GM12892 (cell line): Measurements from ENCODE around the gene STK11.

Experiments used
- POLR2A ChIP-seq: IDR thresholded peaks from 2 replicates; pipeline ENCODE4 v1.6.1; 2011; ENCODE audit warnings: low read depth, low read length, control low read depth
- POLR2AphosphoS5 ChIP-seq: IDR thresholded peaks from 2 replicates; pipeline ENCODE4 v1.6.1; 2011; ENCODE audit warnings: low read depth, low read length, control low read depth
- TAF1 ChIP-seq: IDR thresholded peaks from 2 replicates; pipeline ENCODE4 v1.6.1; 2011; ENCODE audit warnings: low read depth, mild to moderate bottlenecking, control low read depth, low read length, borderline replicate concordance

GRCh38 chr19:1170938-1171754 is 34.4 kb upstream of the STK11 start:
- TF ChIP-seq POLR2A (no peak), POLR2AphosphoS5 (peak; percentile 33; the same call in 1 of the 2 replicates), TAF1 (no peak)
